Mucosa of rectum (tissue), 2 donors: Measurements from ENCODE around the gene CDC27.
A peak's percentile ranks its signal among the peaks of the same experiment; 100 is the strongest.
"Not testable (repeated sequence)": the region's sequence is repeated elsewhere in the genome, so short reads cannot be mapped to it uniquely, and the experiment has no call there.

Experiments used
- H3K27ac ChIP-seq, 2 donors: one replicate each; pipeline ENCODE4 v1.7.0; 2013; ENCODE audit warnings: inconsistent platforms in 2 of 2, low read depth in 2 of 2, low read length in 2 of 2
- H3K27me3 ChIP-seq, 2 donors: one replicate each; pipeline ENCODE4 v1.7.0; 2013; ENCODE audit warnings: low read length in 2 of 2; ENCODE audit not compliant: control insufficient read depth in 2 of 2, insufficient read depth in 2 of 2
- H3K36me3 ChIP-seq, 2 donors: one replicate each; pipeline ENCODE4 v1.7.0; 2013; ENCODE audit warnings: low read length in 2 of 2; ENCODE audit not compliant: control insufficient read depth in 2 of 2, insufficient read depth in 2 of 2
- H3K4me1 ChIP-seq, 2 donors: one replicate each; pipeline ENCODE4 v1.7.0; 2013; ENCODE audit warnings: low read length in 2 of 2, mild to moderate bottlenecking in 1 of 2; ENCODE audit not compliant: control insufficient read depth in 2 of 2, insufficient read depth in 2 of 2
- H3K4me3 ChIP-seq, 2 donors: one replicate each; pipeline ENCODE4 v1.7.0; 2013; ENCODE audit warnings: low read length in 2 of 2
- H3K9ac ChIP-seq, 2 donors: one replicate each; pipeline ENCODE4 v1.7.0; 2013; ENCODE audit warnings: low read length in 2 of 2, low read depth in 1 of 2, mild to moderate bottlenecking in 1 of 2
- H3K9me3 ChIP-seq, 2 donors: one replicate each; pipeline ENCODE4 v1.7.0; 2013; ENCODE audit warnings: low read length in 2 of 2; ENCODE audit not compliant: control insufficient read depth in 2 of 2
- donor health status: healthy.
- donor health status: Normal muscosa, but diverticular disease.

CDC27 gene

DNA sequence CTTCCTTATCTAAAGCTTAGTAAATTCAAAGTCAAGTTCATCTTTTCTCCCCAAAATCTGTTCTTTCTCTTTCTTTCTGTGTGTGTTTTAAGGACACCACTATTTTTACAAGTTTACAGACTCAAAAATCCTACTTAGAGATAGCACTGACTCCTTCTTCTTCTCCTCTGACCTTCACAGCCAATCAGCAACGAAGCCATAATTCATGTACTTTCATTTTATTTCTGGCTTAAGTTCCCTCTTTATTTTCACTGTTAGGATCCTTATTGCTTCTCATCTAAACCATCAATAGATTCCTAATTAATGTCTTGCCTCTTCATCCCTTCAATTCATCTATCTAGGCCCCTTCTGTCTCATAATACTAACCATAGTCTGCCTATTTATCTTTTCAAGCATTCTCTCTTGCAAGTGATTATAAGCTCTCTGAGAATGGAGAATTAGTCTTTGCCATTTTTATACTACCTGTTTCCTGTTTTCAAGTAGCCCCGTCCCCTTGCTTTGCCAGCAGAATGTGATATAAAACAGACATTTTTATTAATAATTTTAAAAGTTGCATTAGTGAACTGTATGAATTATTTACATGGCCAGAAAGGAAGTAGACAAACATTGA, 27.0 kb downstream of the CDC27 start:
- H3K27ac ChIP-seq = no peak overlapping the region
- H3K9ac ChIP-seq = no peak overlapping the region
- H3K36me3 ChIP-seq = peaks cover 19 to 23% of the 10 kb centered on the region in 2 donors

DNA sequence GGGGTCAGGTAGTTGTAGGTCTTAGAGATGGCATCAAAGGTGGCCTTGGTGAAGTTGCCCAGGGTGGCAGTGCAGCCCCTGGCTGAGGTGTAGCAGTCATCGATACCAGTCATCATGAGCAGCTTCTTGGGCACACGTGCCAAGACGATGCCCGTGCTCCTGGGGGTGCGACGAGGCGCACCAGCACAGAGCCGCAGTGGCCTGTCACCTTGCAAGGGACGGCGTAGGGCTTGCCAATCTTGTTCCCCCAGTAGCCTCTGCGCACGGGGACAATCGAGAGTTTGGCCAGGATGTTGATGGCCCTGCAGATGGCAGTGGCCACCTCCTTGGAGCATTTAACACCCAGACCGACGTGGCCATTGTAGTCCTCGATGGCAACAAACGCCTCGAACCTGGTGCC, 29.8 kb downstream of the CDC27 start:
- no peaks in the 10 kb centered on the region for H3K9me3 ChIP-seq
- H3K9ac ChIP-seq = no peak overlapping the region
- H3K27me3 ChIP-seq = no peaks in the 10 kb centered on the region
- H3K4me1 ChIP-seq = no peaks in the 10 kb centered on the region
- H3K36me3 ChIP-seq = peaks cover 29 to 35% of the 10 kb centered on the region in 2 donors
- H3K27ac ChIP-seq = no peak overlapping the region
- no peak overlapping the region for H3K4me3 ChIP-seq

More for the DNA sequence above, 27.0 kb downstream of the CDC27 start:
- H3K27me3 ChIP-seq = no peaks in the 10 kb centered on the region
- H3K4me1 ChIP-seq = no peaks in the 10 kb centered on the region
- no peaks in the 10 kb centered on the region for H3K9me3 ChIP-seq
- peak overlapping the region in 1 of 2 donors; percentile 27 for H3K4me3 ChIP-seq

DNA sequence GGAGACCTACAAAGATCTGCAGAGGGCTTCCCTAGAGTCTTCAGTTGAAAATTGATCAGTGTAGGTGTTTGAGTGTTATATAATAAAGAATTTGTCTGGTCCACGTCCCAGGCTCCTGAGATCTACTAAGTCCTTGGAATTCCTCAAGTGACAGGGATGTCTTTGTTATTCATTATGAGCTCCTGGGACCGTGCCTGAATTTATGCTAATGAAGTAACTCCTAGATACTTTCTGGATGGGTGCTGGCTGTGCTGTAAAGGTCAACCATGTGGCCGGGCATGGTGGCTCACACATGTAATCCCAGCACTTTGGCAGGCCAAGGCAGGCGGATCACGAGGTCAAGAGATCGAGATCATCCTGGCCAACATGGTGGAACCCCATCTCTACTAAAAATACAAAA, 43.7 kb downstream of the CDC27 start:
- Histone ChIP-seq H3K9ac (no peak overlapping the region), H3K27ac (no peak overlapping the region), H3K36me3 (peaks cover 42 to 47% of the 10 kb centered on the region in 2 donors)

GRCh38 chr17:47135235-47135634, 53.9 kb downstream of the CDC27 start:
- no peak overlapping the region for H3K27ac ChIP-seq
- H3K9ac ChIP-seq = no peak overlapping the region
- no peaks in the 10 kb centered on the region for H3K4me1 ChIP-seq
- no peak overlapping the region for H3K4me3 ChIP-seq
- no peaks in the 10 kb centered on the region for H3K9me3 ChIP-seq
- no peaks in the 10 kb centered on the region for H3K27me3 ChIP-seq
- H3K36me3 ChIP-seq = peaks cover 14 to 24% of the 10 kb centered on the region in 2 donors

More for the DNA sequence above, 43.7 kb downstream of the CDC27 start:
- no peaks in the 10 kb centered on the region for H3K9me3 ChIP-seq
- H3K4me3 ChIP-seq = no peak overlapping the region
- H3K4me1 ChIP-seq = no peaks in the 10 kb centered on the region
- H3K27me3 ChIP-seq = no peaks in the 10 kb centered on the region

- H3K36me3 ChIP-seq = peaks cover 12 to 18% of the 10 kb centered on the region in 2 donors
- H3K4me1 ChIP-seq = not testable (repeated sequence)
Observed at GRCh38 chr17:47134354-47134753, 54.7 kb downstream of the CDC27 start.

GRCh38 chr17:47131761-47132160, 57.3 kb downstream of the CDC27 start:
- peaks cover 0 to 14% of the 10 kb centered on the region in 2 donors for H3K36me3 ChIP-seq

More at GRCh38 chr17:47134354-47134753, 54.7 kb downstream of the CDC27 start:
- H3K9ac ChIP-seq, H3K27ac ChIP-seq, H3K9me3 ChIP-seq, H3K4me3 ChIP-seq, H3K27me3 ChIP-seq: not testable (repeated sequence)

DNA sequence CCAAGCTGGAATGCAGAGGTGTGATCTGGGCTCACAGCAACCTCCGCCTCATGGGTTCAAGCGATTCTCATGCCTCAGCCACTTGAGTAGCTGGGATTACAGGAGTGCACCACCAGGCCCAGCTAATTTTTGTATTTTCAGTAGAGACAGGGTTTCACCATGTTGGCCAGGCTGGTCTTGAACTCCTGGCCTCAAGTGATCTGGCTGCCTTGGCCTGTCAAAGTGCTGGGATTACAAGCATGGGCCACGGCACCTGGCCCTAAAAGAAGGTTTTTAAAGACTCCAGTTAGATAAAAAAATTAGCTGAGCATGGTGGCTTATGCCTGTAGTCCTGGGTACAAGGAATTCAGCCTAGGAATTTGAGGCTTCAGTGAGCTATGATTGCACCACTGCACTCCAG, 62.3 kb downstream of the CDC27 start:
- H3K9ac ChIP-seq, H3K4me3 ChIP-seq, H3K4me1 ChIP-seq, H3K27ac ChIP-seq, H3K27me3 ChIP-seq, H3K9me3 ChIP-seq: not testable (repeated sequence)
- H3K36me3 ChIP-seq = peaks cover 10 to 18% of the 10 kb centered on the region in 2 donors

More at GRCh38 chr17:47131761-47132160, 57.3 kb downstream of the CDC27 start:
- H3K27ac ChIP-seq = no peak overlapping the region
- H3K4me1 ChIP-seq = no peaks in the 10 kb centered on the region
- no peak overlapping the region for H3K9ac ChIP-seq
- H3K9me3 ChIP-seq = no peaks in the 10 kb centered on the region
- no peak overlapping the region for H3K4me3 ChIP-seq
- no peaks in the 10 kb centered on the region for H3K27me3 ChIP-seq

DNA sequence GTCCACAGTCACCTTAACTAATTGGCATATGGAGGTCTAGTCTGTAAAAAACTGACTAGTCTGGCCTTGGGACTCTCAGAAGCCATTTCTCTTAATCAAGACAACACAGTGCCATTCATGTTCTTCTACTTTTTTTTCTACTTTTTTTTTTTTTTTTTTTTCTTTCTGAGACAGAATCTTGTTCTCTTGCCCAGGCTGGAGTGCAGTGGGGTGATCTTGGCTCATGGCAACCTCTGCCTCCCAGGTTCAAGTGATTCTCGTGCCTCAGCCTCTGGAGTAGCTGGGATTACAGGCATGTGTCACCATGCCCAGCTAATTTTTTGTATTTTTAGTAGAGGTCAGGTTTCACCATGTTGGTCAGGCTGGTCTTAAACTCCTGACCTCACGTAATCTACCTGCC, 65.8 kb downstream of the CDC27 start:
- H3K9ac ChIP-seq, H3K9me3 ChIP-seq, H3K4me1 ChIP-seq, H3K27ac ChIP-seq, H3K27me3 ChIP-seq, H3K4me3 ChIP-seq: not testable (repeated sequence)
- H3K36me3 ChIP-seq = peaks cover 18 to 26% of the 10 kb centered on the region in 2 donors

DNA sequence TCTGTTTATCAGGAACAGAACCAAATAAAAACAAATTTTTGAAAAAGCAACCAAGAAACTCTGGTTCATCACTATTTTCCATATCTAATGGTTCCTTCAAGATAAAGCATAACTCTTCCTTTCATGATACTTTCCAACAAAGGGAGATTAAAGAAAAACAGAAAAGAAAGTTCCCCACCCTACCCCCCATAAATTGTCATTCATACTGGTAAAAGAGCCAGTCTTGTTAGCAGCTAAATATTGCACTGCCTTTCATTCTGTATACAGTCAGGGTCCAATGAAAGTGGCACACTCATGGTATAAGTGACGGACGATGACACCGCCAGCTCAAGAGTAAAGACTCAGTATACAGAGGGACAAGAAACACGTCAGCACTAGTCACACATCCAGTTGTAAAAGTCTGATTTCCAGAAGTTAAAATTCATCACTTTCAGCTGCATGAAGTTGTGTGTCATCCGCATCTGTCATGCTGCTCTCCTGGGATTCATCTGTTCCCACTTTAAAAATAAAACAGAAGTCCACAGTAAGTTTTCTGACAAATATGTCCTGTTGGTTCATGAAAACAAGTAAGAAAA, 68.5 kb downstream of the CDC27 start:
- Histone ChIP-seq H3K4me1 (no peaks in the 10 kb centered on the region), H3K27ac (no peak overlapping the region), H3K9me3 (no peaks in the 10 kb centered on the region), H3K9ac (no peak overlapping the region), H3K36me3 (peaks cover 11 to 19% of the 10 kb centered on the region in 2 donors), H3K4me3 (no peak overlapping the region), H3K27me3 (no peaks in the 10 kb centered on the region)

GRCh38 chr17:47119746-47120520, 69.2 kb downstream of the CDC27 start:
- no peaks in the 10 kb centered on the region for H3K27me3 ChIP-seq
- peaks cover 8 to 19% of the 10 kb centered on the region in 2 donors for H3K36me3 ChIP-seq
- no peak overlapping the region for H3K4me3 ChIP-seq
- H3K27ac ChIP-seq = no peak overlapping the region
- H3K9me3 ChIP-seq = no peaks in the 10 kb centered on the region
- no peak overlapping the region for H3K9ac ChIP-seq
- no peaks in the 10 kb centered on the region for H3K4me1 ChIP-seq
